GM12878 (cell line): Measurements from ENCODE around the gene LSR. TPM values are rescaled to one million over a fixed set of nuclear protein-coding genes. Genes with fewer than 3 reads are reported as not detected.

Experiments
- ATAC-seq: fragments of 200-7000 bp; cut with Tn5 transposase; 3 replicates; pipeline ENCODE4 v1.9.1; 2020; ENCODE audit warnings: mild to moderate bottlenecking, moderate library complexity
- Bru-seq: library from RNA; stranded (reverse); fragments of 400-500 nt; gene quantifications from one replicate; lab custom pipeline; 2021; lab: Mats Ljungman, UMichigan
- BruChase-seq, 2 experiments: library from RNA; stranded (reverse); fragments of 400-500 nt; gene quantifications; one replicate each; lab custom pipeline; 2021; lab: Mats Ljungman, UMichigan
- BruUV-seq: library from RNA; stranded (reverse); fragments of 400-500 nt; replicated peaks from 2 replicates; lab custom pipeline; 2021; lab: Mats Ljungman, UMichigan
- CTCF ChIA-PET: fragments of 300-600 bp; sonication (Branson Sonifier 250); formaldehyde crosslinking; extraction: SDS; loops from one replicate; lab custom pipeline; 2021; ENCODE audit warnings: inconsistent platforms; lab: Yijun Ruan, JAX
- POLR2A ChIA-PET: fragments of 350-600 bp; formaldehyde crosslinking; extraction: SDS; loops from one replicate; lab custom pipeline; 2021; ENCODE audit warnings: inconsistent platforms; lab: Charles Lee
- RAD21 ChIA-PET: fragments of 300-600 bp; sonication (Branson Sonifier 250); formaldehyde crosslinking; loops from one replicate; lab custom pipeline; 2023; ENCODE audit warnings: antibody characterized with exemption; ENCODE audit not compliant: unreplicated experiment; lab: Charles Lee
- SMC1A ChIA-PET: fragments of 300-600 bp; sonication (Branson Sonifier 250); formaldehyde crosslinking; loops from one replicate; lab custom pipeline; 2023; ENCODE audit not compliant: unreplicated experiment, uncharacterized antibody; lab: Charles Lee
- DNase-seq: peaks from one replicate; pipeline ENCODE4 v3.0.0-alpha.2; 2011; ENCODE audit warnings: low read depth, low spot score
- FAIRE-seq: peaks from 3 replicates; lab custom pipeline; 2011; peaks lifted over from hg19 to GRCh38; lab: Jason Lieb, UNC
- H2AFZ ChIP-seq: 2 replicates; pipeline ENCODE4 v1.6.0; 2011; ENCODE audit warnings: low read depth, low read length, control low read depth; ENCODE audit not compliant: control insufficient read depth
- H3K27ac ChIP-seq: 2 replicates; pipeline ENCODE4 v1.5.1; 2011; ENCODE audit warnings: control low read depth; ENCODE audit not compliant: control insufficient read depth, insufficient read depth
- H3K27me3 ChIP-seq, 2 experiments: replicated peaks in 1 of 2; 2 replicates each; pipeline versions ENCODE4 v1.6.0 to v1.6.1; 2011; ENCODE audit warnings: low read length in 1 of 2; ENCODE audit not compliant: control insufficient read depth in 2 of 2, insufficient read depth in 2 of 2
- H3K36me3 ChIP-seq, 2 experiments: 2 replicates each; pipeline ENCODE4 v1.5.1; 2011; ENCODE audit warnings: low read length in 1 of 2; ENCODE audit not compliant: control insufficient read depth in 2 of 2, insufficient read depth in 2 of 2
- H3K4me1 ChIP-seq: 2 replicates; pipeline ENCODE4 v1.6.1; 2011; ENCODE audit warnings: mild to moderate bottlenecking, low read length, moderate library complexity, mixed read lengths; ENCODE audit not compliant: control insufficient read depth, insufficient read depth
- H3K4me2 ChIP-seq: 2 replicates; pipeline ENCODE4 v1.6.0; 2011; ENCODE audit warnings: control low read depth; ENCODE audit not compliant: control insufficient read depth, insufficient read depth
- H3K4me3 ChIP-seq: fragments of 200-600 bp; sonication (generic); 2 replicates; pipeline ENCODE4 v1.5.1; 2016
- H3K79me2 ChIP-seq: 2 replicates; pipeline ENCODE4 v1.6.0; 2011; ENCODE audit warnings: low read length; ENCODE audit not compliant: control insufficient read depth, insufficient read depth
- H3K9ac ChIP-seq: 2 replicates; pipeline ENCODE4 v1.8.0; 2011; ENCODE audit warnings: low read length, control low read depth, mixed read lengths; ENCODE audit not compliant: control insufficient read depth, insufficient read depth
- H3K9me3 ChIP-seq: replicated peaks from 3 replicates; pipeline ENCODE4 v1.5.1; 2011; ENCODE audit warnings: mild to moderate bottlenecking, low read length; ENCODE audit not compliant: control insufficient read depth, insufficient read depth
- H4K20me1 ChIP-seq: 2 replicates; pipeline ENCODE4 v1.6.0; 2011; ENCODE audit not compliant: control insufficient read depth, insufficient read depth
- FOS ChIP-seq: IDR thresholded peaks from 3 replicates; pipeline ENCODE4 v1.6.1; 2011; ENCODE audit warnings: borderline replicate concordance; ENCODE audit not compliant: insufficient read length; ENCODE audit errors: extremely low read depth
- NR2C1 ChIP-seq: fragments of 450-650 bp; IDR thresholded peaks from 2 replicates; pipeline ENCODE4 v1.6.1; 2017; ENCODE audit warnings: antibody characterized with exemption, mild to moderate bottlenecking, moderate library complexity
- POLR2AphosphoS2 ChIP-seq: IDR thresholded peaks from 2 replicates; pipeline ENCODE4 v1.6.1; 2011; ENCODE audit warnings: low read depth, mild to moderate bottlenecking, low read length, improper control_type of control experiment, moderate library complexity
- RBBP5 ChIP-seq: fragments of 200-600 bp; sonication (generic); conservative IDR thresholded peaks from 2 replicates; pipeline ENCODE4 v1.6.1; 2016
- SP1 ChIP-seq: IDR thresholded peaks from one replicate; pipeline ENCODE4 v1.6.1; 2011; ENCODE audit warnings: low read depth, low read length
- SPI1 ChIP-seq: IDR thresholded peaks from 2 replicates; pipeline ENCODE4 v1.6.1; 2011; ENCODE audit warnings: low read depth, mild to moderate bottlenecking, low read length, moderate library complexity, borderline replicate concordance; ENCODE audit not compliant: insufficient read depth
- ZNF622 ChIP-seq: fragments of 450-650 bp; IDR thresholded peaks from 2 replicates; pipeline ENCODE4 v1.6.1; 2017; ENCODE audit warnings: mild to moderate bottlenecking, inconsistent platforms
- WGBS: methylation state at CpG from one replicate; pipeline ENCODE4 v1.1.6; 2016; ENCODE audit warnings: low lambda C conversion rate; ENCODE audit not compliant: insufficient replicate concordance, insufficient coverage; ENCODE audit errors: missing lambda C conversion rate; 5-methylcytosine and 5-hydroxymethylcytosine counted together
- in situ Hi-C: fragments of 300-500 bp; cut with MboI; formaldehyde crosslinking; loops from 9 replicates; pipeline ENCODE4 v1.14.3; 2018; ENCODE audit warnings: mixed read lengths
- intact Hi-C: fragments of 100-400 bp; cut with micrococcal nuclease; formaldehyde crosslinking; loops from one replicate; pipeline ENCODE4 v1.14.2; 2022; ENCODE audit not compliant: unreplicated experiment
- long read RNA-seq, 2 experiments: library from polyadenylated mRNA; unstranded; transcript quantifications; one replicate each; pipeline ENCODE4 v2.0.0, GENCODE V29; 2019 to 2020
- polyA minus RNA-seq, 3 experiments: library from RNA; depleted of rRNA, polyadenylated mRNA; stranded (reverse); fragments of >200 nt; gene quantifications; 2 replicates each; pipeline ENCODE4 v1.2.3, GENCODE V29; 2011
- polyA plus RNA-seq, 11 experiments: library from polyadenylated mRNA; depleted of rRNA in 4 of 11; unstranded in 6 of 11; stranded (reverse) in 5 of 11; fragments of >200 nt; fragmentation: Nextera tagmentation in 4 of 11; fragmentation: Illumina TruSeq in 1 of 11; extraction: Ambion mirVana in 4 of 11; extraction: Trizol in 1 of 11; gene quantifications; 1 replicate in 1 of 11; 2 replicates in 10 of 11; pipeline versions ENCODE4 v1.2.1 to v1.2.3, GENCODE V29; 2011 to 2016; ENCODE audit warnings: inconsistent platforms in 2 of 11, missing spikeins in 2 of 11, low read depth in 1 of 11
- total RNA-seq, 4 experiments: library from RNA; depleted of rRNA in 3 of 4; stranded (reverse); fragments of >200 nt in 3 of 4; fragmentation: Illumina TruSeq in 1 of 4; extraction: Trizol in 1 of 4; gene quantifications; 2 replicates each; pipeline versions ENCODE4 v1.2.1 to v1.2.3, GENCODE V29; 2013 to 2021
- TF ChIP-seq, protein P1 (sequence below): IDR thresholded peaks from 2 replicates; pipeline ENCODE4 v1.6.1; 2012; ENCODE audit warnings: low read depth, low read length, improper control_type of control experiment
- TF ChIP-seq, protein P2 (sequence below), 3 experiments: IDR thresholded peaks in 2 of 3; conservative IDR thresholded peaks in 1 of 3; 2 replicates each; pipeline ENCODE4 v1.5.1; 2011; ENCODE audit warnings: low read depth in 3 of 3, low read length in 3 of 3, mild to moderate bottlenecking in 3 of 3, control low read depth in 2 of 3, moderate library complexity in 2 of 3, inconsistent platforms in 1 of 3, mixed read lengths in 1 of 3; ENCODE audit not compliant: control insufficient read depth in 2 of 3, insufficient read depth in 1 of 3; ENCODE audit errors: extremely low read depth in 1 of 3
- TF ChIP-seq, protein P3 (sequence below): fragments of 450-650 bp; IDR thresholded peaks from 2 replicates; pipeline ENCODE4 v1.6.1; 2017; ENCODE audit warnings: mild to moderate bottlenecking, low read depth, inconsistent platforms; ENCODE audit not compliant: poor library complexity, severe bottlenecking

The LSR gene, protein sequence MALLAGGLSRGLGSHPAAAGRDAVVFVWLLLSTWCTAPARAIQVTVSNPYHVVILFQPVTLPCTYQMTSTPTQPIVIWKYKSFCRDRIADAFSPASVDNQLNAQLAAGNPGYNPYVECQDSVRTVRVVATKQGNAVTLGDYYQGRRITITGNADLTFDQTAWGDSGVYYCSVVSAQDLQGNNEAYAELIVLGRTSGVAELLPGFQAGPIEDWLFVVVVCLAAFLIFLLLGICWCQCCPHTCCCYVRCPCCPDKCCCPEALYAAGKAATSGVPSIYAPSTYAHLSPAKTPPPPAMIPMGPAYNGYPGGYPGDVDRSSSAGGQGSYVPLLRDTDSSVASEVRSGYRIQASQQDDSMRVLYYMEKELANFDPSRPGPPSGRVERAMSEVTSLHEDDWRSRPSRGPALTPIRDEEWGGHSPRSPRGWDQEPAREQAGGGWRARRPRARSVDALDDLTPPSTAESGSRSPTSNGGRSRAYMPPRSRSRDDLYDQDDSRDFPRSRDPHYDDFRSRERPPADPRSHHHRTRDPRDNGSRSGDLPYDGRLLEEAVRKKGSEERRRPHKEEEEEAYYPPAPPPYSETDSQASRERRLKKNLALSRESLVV
- 33.1 and 34.6 TPM in 2 replicates for total RNA-seq (2013; cell fraction: nucleolus; rRNA removed)
- total RNA-seq (2014; rRNA removed) (36.9 and 48.1 TPM in 2 replicates), total RNA-seq (2014; rRNA removed; fragmentation: Illumina TruSeq; extraction: Trizol) (7.5 and 14.4 TPM in 2 replicates), total RNA-seq (2021) (44.1 and 48.8 TPM in 2 replicates), polyA plus RNA-seq (2011; rRNA removed) (6.1 and 24.3 TPM in 2 replicates), polyA plus RNA-seq (2014; fragmentation: Illumina TruSeq; extraction: Trizol) (3.3 and 12.4 TPM in 2 replicates), polyA plus RNA-seq (2014; fragmentation: Nextera tagmentation; extraction: Ambion mirVana) (under 1 TPM; 0.26 to 0.84 TPM), polyA plus RNA-seq (2014; rRNA removed) (28.3 and 37.6 TPM in 2 replicates), polyA plus RNA-seq (2016; fragmentation: Nextera tagmentation; extraction: Ambion mirVana) (10 to 100 TPM; 35.7 to 53.9 TPM), polyA minus RNA-seq (2011; rRNA and poly(A)+ RNA removed) (21.7 and 34.3 TPM in 2 replicates), Bru-seq, nascent RNA (percentile 76 among the genes with signal in this experiment), BruChase-seq, experiment 1, labeled RNA remaining after a 6-hour chase (percentile 72 among the genes with signal in this experiment), BruChase-seq, experiment 2, labeled RNA remaining after a 2-hour chase (percentile 74 among the genes with signal in this experiment)
- polyA plus RNA-seq (2011; ENCODE audit: low read depth) = 7.4 TPM
- 22.8 and 24.7 TPM in 2 replicates for polyA plus RNA-seq (2011; cell fraction: cytosol; rRNA removed)
- 64.4 and 68.8 TPM in 2 replicates for polyA plus RNA-seq (2011; cell fraction: nucleus; rRNA removed)
- polyA plus RNA-seq (2012) = 20.0 and 27.4 TPM in 2 replicates
- polyA minus RNA-seq (2011; cell fraction: cytosol; rRNA and poly(A)+ RNA removed) = 35.6 and 45.4 TPM in 2 replicates
- polyA minus RNA-seq (2011; cell fraction: nucleus; rRNA and poly(A)+ RNA removed) = 41.6 and 85.2 TPM in 2 replicates
- long read RNA-seq, experiment 1, partial matches to known transcripts = 3 of 10 reads
- long read RNA-seq, experiment 1, other reads (novel, unspliced or antisense) = 3 of 10 reads
- long read RNA-seq, experiment 2, partial matches to known transcripts = 1 of 3 reads
- long read RNA-seq, experiment 2, other reads (novel, unspliced or antisense) = 2 of 3 reads

DNA sequence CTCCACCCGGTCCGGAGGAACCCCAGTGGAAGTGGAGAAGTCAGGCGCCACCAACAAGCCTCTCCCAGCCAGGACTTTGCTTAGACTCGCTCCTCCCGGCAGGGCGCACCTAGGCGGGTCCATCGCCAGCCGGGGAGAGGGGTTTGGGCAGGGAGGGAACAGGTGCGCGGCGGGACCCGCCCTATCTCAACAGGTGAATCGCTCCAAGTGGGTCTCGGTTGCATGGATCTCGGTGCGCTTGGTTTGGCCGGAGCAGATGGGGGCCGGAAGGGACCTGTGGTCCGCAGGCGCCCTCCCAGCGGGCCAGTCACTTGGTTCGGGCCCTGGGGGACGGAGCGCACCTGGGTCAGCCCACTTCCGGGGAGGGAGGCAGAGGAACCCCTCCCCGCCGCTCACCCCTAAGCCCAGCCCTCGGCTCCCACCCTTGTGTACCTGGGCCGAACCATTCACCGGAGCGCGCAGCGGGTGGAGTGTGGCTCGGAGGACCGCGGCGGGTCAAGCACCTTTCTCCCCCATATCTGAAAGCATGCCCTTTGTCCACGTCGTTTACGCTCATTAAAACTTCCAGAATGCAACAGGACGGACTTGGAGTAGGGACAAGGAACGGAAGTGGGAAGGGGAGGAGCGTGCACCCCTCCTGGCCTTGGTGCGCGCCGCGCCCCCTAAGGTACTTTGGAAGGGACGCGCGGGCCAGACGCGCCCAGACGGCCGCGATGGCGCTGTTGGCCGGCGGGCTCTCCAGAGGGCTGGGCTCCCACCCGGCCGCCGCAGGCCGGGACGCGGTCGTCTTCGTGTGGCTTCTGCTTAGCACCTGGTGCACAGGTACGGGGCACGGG, at the start of gene LSR:
TSS of gene LSR (plus strand) at position 693 of the 836 bp plus-strand sequence. CDS start at position 714, 21 bp downstream.
- Histone ChIP-seq H3K4me1 (peaks cover 4% of the 10 kb centered on the region; the same call in 1 of the 2 replicates), H4K20me1 (no peaks in the 10 kb centered on the region), H3K27me3 (no peaks in the 10 kb centered on the region), H3K27ac (peak within 1 kb of the TSS; percentile 95), H3K36me3 (peaks cover 0 to 6% of the 10 kb centered on the region in 2 experiments; a peak in 3 of 4 replicates), H3K9me3 (no peaks in the 10 kb centered on the region; the same call in 1 of the 3 replicates), H2AFZ (peak within 1 kb of the TSS; percentile 97), H3K79me2 (peaks cover 19% of the 10 kb centered on the region), H3K4me2 (peak within 1 kb of the TSS; percentile 98), H3K9ac (peak within 1 kb of the TSS; percentile 88), H3K4me3 (peak within 1 kb of the TSS; percentile 90)
- WGBS = 1% methylated on average over 64 of the region's 69 CpGs
- intact Hi-C loops = loop anchor here (5.0 kb wide), 1 partner anchor 106 kb away; the partner anchor contains the start of gene FXYD7
- RAD21 ChIA-PET = no interaction called here
- SMC1A ChIA-PET = no interaction called here
- DNase-seq (peak; percentile 70), FAIRE-seq (peak; percentile 52), ATAC-seq (peak; percentile 91)
- no TSS peak for BruUV-seq
- CTCF ChIA-PET = no interaction called here
- in situ Hi-C loops = no loop called here
- POLR2A ChIA-PET = interaction anchor here (0.6 kb wide), 1 partner anchor 26 kb away, joined by 4 read pairs; no protein-coding TSS in a partner anchor
- TF ChIP-seq POLR2AphosphoS2 (peak; percentile 89; the same call in 1 of the 2 replicates), NR2C1 (no peak), FOS (no peak), SPI1 (0 out of 2 replicates have a peak, but pooled peaks have one; percentile 27), ZNF622 (no peak), RBBP5 (no peak), SP1 (peak; percentile 76)
- TF ChIP-seq, protein P1, sequence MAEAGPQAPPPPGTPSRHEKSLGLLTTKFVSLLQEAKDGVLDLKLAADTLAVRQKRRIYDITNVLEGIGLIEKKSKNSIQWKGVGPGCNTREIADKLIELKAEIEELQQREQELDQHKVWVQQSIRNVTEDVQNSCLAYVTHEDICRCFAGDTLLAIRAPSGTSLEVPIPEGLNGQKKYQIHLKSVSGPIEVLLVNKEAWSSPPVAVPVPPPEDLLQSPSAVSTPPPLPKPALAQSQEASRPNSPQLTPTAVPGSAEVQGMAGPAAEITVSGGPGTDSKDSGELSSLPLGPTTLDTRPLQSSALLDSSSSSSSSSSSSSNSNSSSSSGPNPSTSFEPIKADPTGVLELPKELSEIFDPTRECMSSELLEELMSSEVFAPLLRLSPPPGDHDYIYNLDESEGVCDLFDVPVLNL = peak; percentile 32; the same call in 1 of the 2 replicates
- TF ChIP-seq, protein P2, sequence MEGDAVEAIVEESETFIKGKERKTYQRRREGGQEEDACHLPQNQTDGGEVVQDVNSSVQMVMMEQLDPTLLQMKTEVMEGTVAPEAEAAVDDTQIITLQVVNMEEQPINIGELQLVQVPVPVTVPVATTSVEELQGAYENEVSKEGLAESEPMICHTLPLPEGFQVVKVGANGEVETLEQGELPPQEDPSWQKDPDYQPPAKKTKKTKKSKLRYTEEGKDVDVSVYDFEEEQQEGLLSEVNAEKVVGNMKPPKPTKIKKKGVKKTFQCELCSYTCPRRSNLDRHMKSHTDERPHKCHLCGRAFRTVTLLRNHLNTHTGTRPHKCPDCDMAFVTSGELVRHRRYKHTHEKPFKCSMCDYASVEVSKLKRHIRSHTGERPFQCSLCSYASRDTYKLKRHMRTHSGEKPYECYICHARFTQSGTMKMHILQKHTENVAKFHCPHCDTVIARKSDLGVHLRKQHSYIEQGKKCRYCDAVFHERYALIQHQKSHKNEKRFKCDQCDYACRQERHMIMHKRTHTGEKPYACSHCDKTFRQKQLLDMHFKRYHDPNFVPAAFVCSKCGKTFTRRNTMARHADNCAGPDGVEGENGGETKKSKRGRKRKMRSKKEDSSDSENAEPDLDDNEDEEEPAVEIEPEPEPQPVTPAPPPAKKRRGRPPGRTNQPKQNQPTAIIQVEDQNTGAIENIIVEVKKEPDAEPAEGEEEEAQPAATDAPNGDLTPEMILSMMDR (IDR thresholded peaks at IDR 0.05 in 2 of 3, conservative IDR thresholded peaks at IDR 0.05 in 1 of 3; ENCODE audit: control insufficient read depth in 2 of 3, extremely low read depth in 1 of 3, insufficient read depth in 1 of 3, low read depth in 3 of 3, low read length in 3 of 3) = no peak
- TF ChIP-seq, protein P3, sequence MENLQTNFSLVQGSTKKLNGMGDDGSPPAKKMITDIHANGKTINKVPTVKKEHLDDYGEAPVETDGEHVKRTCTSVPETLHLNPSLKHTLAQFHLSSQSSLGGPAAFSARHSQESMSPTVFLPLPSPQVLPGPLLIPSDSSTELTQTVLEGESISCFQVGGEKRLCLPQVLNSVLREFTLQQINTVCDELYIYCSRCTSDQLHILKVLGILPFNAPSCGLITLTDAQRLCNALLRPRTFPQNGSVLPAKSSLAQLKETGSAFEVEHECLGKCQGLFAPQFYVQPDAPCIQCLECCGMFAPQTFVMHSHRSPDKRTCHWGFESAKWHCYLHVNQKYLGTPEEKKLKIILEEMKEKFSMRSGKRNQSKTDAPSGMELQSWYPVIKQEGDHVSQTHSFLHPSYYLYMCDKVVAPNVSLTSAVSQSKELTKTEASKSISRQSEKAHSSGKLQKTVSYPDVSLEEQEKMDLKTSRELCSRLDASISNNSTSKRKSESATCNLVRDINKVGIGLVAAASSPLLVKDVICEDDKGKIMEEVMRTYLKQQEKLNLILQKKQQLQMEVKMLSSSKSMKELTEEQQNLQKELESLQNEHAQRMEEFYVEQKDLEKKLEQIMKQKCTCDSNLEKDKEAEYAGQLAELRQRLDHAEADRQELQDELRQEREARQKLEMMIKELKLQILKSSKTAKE = peak; percentile 82
